ENCODE measurements around the gene AQP4.

AQP4 gene

GRCh38 chr18:26826656-26827235, 38.8 kb downstream of the AQP4 start:
- Histone ChIP-seq H3K18ac (ENCODE audit: low read length) (no peak overlapping the region), H2AFZ (ENCODE audit: insufficient read depth, low read length, poor library complexity) (no peak overlapping the region), H2BK5ac (ENCODE audit: low read depth, low read length, poor library complexity) (no peak overlapping the region), H3K36me3 (ENCODE audit: control insufficient read depth in 1 of 2, insufficient read depth in 2 of 2, low read length in 2 of 2) (no peaks in the 10 kb centered on the region), H4K8ac (ENCODE audit: low read depth, low read length) (no peak overlapping the region), H3K9ac (ENCODE audit: low read length) (no peak overlapping the region), H3K14ac (ENCODE audit: low read length) (no peak overlapping the region), H3K27ac (ENCODE audit: low read depth, low read length) (no peak overlapping the region), H3K4ac (ENCODE audit: low read depth, low read length) (no peak overlapping the region), H4K91ac (ENCODE audit: low read depth, low read length) (no peak overlapping the region), H3K27me3 (ENCODE audit: insufficient read depth, low read length) (no peaks in the 10 kb centered on the region), H3K4me1 (ENCODE audit: control insufficient read depth in 1 of 2, insufficient read depth in 2 of 2, low read length in 2 of 2) (no peaks in the 10 kb centered on the region), H4K12ac (ENCODE audit: low read depth, low read length) (no peak overlapping the region), H3K23ac (ENCODE audit: low read length) (no peak overlapping the region), H3K4me2 (ENCODE audit: low read length) (no peak overlapping the region), H2AK5ac (ENCODE audit: low read length) (no peak overlapping the region), H2BK120ac (ENCODE audit: insufficient read depth, low read length, poor library complexity) (no peak overlapping the region), H3K4me3 (ENCODE audit: low read depth, low read length) (no peak overlapping the region), H3K79me1 (ENCODE audit: low read length) (no peaks in the 10 kb centered on the region), H2BK12ac (ENCODE audit: low read length) (no peak overlapping the region), H3K9me3 (ENCODE audit: insufficient read depth, low read depth, low read length) (no peaks in the 10 kb centered on the region), H3K79me2 (ENCODE audit: control insufficient read depth, insufficient read depth, low read length, poor library complexity) (no peaks in the 10 kb centered on the region)
- no CpG with 5 or more reads among the region's 6 CpGs for WGBS (ENCODE audit: extremely low coverage, insufficient coverage, insufficient read length)
- DNase-seq, result no peak

- H3K23ac ChIP-seq (ENCODE audit: low read length), result no peak overlapping the region
- H4K12ac ChIP-seq (ENCODE audit: low read depth, low read length), result no peak overlapping the region
- no peaks in the 10 kb centered on the region for H3K4me1 ChIP-seq (ENCODE audit: control insufficient read depth in 1 of 2, insufficient read depth in 2 of 2, low read length in 2 of 2)
- H3K4ac ChIP-seq (ENCODE audit: low read depth, low read length), result no peak overlapping the region
- no peak overlapping the region for H3K14ac ChIP-seq (ENCODE audit: low read length)
- H3K79me1 ChIP-seq (ENCODE audit: low read length), result no peaks in the 10 kb centered on the region
- H3K4me3 ChIP-seq (ENCODE audit: low read depth, low read length), result no peak overlapping the region
- DNase-seq, result no peak
- H3K9ac ChIP-seq (ENCODE audit: low read length), result no peak overlapping the region
- H2BK120ac ChIP-seq (ENCODE audit: insufficient read depth, low read length, poor library complexity), result no peak overlapping the region
- H2AFZ ChIP-seq (ENCODE audit: insufficient read depth, low read length, poor library complexity), result no peak overlapping the region
- no peak overlapping the region for H2BK12ac ChIP-seq (ENCODE audit: low read length)
- H3K36me3 ChIP-seq (ENCODE audit: control insufficient read depth in 1 of 2, insufficient read depth in 2 of 2, low read length in 2 of 2), result no peaks in the 10 kb centered on the region
- no peaks in the 10 kb centered on the region for H3K27me3 ChIP-seq (ENCODE audit: insufficient read depth, low read length)
- no peak overlapping the region for H4K91ac ChIP-seq (ENCODE audit: low read depth, low read length)
- no peak overlapping the region for H2BK5ac ChIP-seq (ENCODE audit: low read depth, low read length, poor library complexity)
- no peak overlapping the region for H2AK5ac ChIP-seq (ENCODE audit: low read length)
- no peak overlapping the region for H3K27ac ChIP-seq (ENCODE audit: low read depth, low read length)
- H3K9me3 ChIP-seq (ENCODE audit: insufficient read depth, low read depth, low read length), result no peaks in the 10 kb centered on the region
- H3K79me2 ChIP-seq (ENCODE audit: control insufficient read depth, insufficient read depth, low read length, poor library complexity), result no peaks in the 10 kb centered on the region
- no peak overlapping the region for H3K4me2 ChIP-seq (ENCODE audit: low read length)
- no peak overlapping the region for H4K8ac ChIP-seq (ENCODE audit: low read depth, low read length)
- no peak overlapping the region for H3K18ac ChIP-seq (ENCODE audit: low read length)
- no CpG with 5 or more reads among the region's 1 CpG for WGBS (ENCODE audit: extremely low coverage, insufficient coverage, insufficient read length)
Observed at GRCh38 chr18:26821181-26821580, 44.3 kb downstream of the AQP4 start.

- Histone ChIP-seq H3K4me1 (ENCODE audit: control insufficient read depth in 1 of 2, insufficient read depth in 2 of 2, low read length in 2 of 2) (no peaks in the 10 kb centered on the region), H3K9ac (ENCODE audit: low read length) (no peak overlapping the region), H4K12ac (ENCODE audit: low read depth, low read length) (no peak overlapping the region), H3K79me1 (ENCODE audit: low read length) (no peaks in the 10 kb centered on the region), H3K14ac (ENCODE audit: low read length) (no peak overlapping the region), H2AFZ (ENCODE audit: insufficient read depth, low read length, poor library complexity) (no peak overlapping the region), H3K4ac (ENCODE audit: low read depth, low read length) (no peak overlapping the region), H3K18ac (ENCODE audit: low read length) (no peak overlapping the region), H3K23ac (ENCODE audit: low read length) (no peak overlapping the region), H3K27me3 (ENCODE audit: insufficient read depth, low read length) (no peaks in the 10 kb centered on the region), H4K8ac (ENCODE audit: low read depth, low read length) (no peak overlapping the region), H3K79me2 (ENCODE audit: control insufficient read depth, insufficient read depth, low read length, poor library complexity) (no peaks in the 10 kb centered on the region), H3K4me2 (ENCODE audit: low read length) (no peak overlapping the region), H3K9me3 (ENCODE audit: insufficient read depth, low read depth, low read length) (no peaks in the 10 kb centered on the region), H4K91ac (ENCODE audit: low read depth, low read length) (no peak overlapping the region), H2AK5ac (ENCODE audit: low read length) (no peak overlapping the region), H3K36me3 (ENCODE audit: control insufficient read depth in 1 of 2, insufficient read depth in 2 of 2, low read length in 2 of 2) (no peaks in the 10 kb centered on the region), H3K27ac (ENCODE audit: low read depth, low read length) (no peak overlapping the region), H2BK120ac (ENCODE audit: insufficient read depth, low read length, poor library complexity) (no peak overlapping the region), H2BK5ac (ENCODE audit: low read depth, low read length, poor library complexity) (no peak overlapping the region), H3K4me3 (ENCODE audit: low read depth, low read length) (no peak overlapping the region), H2BK12ac (ENCODE audit: low read length) (no peak overlapping the region)
- no CpG with 5 or more reads among the region's 1 CpG for WGBS (ENCODE audit: extremely low coverage, insufficient coverage, insufficient read length)
- no peak for DNase-seq
Observed at GRCh38 chr18:26819046-26819445, 46.5 kb downstream of the AQP4 start.

- H2BK12ac ChIP-seq (ENCODE audit: low read length), result no peak overlapping the region
- no peaks in the 10 kb centered on the region for H3K27me3 ChIP-seq (ENCODE audit: insufficient read depth, low read length)
- H3K9me3 ChIP-seq (ENCODE audit: insufficient read depth, low read depth, low read length), result no peaks in the 10 kb centered on the region
- H3K4me1 ChIP-seq (ENCODE audit: control insufficient read depth in 1 of 2, insufficient read depth in 2 of 2, low read length in 2 of 2), result no peaks in the 10 kb centered on the region
- no peak overlapping the region for H3K4me2 ChIP-seq (ENCODE audit: low read length)
- no peaks in the 10 kb centered on the region for H3K36me3 ChIP-seq (ENCODE audit: control insufficient read depth in 1 of 2, insufficient read depth in 2 of 2, low read length in 2 of 2)
- no peak overlapping the region for H3K27ac ChIP-seq (ENCODE audit: low read depth, low read length)
- H4K91ac ChIP-seq (ENCODE audit: low read depth, low read length), result no peak overlapping the region
- H4K12ac ChIP-seq (ENCODE audit: low read depth, low read length), result no peak overlapping the region
- H3K18ac ChIP-seq (ENCODE audit: low read length), result no peak overlapping the region
- no peak for DNase-seq
- H2BK120ac ChIP-seq (ENCODE audit: insufficient read depth, low read length, poor library complexity), result no peak overlapping the region
- H3K4ac ChIP-seq (ENCODE audit: low read depth, low read length), result no peak overlapping the region
- H3K14ac ChIP-seq (ENCODE audit: low read length), result no peak overlapping the region
- no peak overlapping the region for H3K9ac ChIP-seq (ENCODE audit: low read length)
- no peaks in the 10 kb centered on the region for H3K79me1 ChIP-seq (ENCODE audit: low read length)
- H3K79me2 ChIP-seq (ENCODE audit: control insufficient read depth, insufficient read depth, low read length, poor library complexity), result no peaks in the 10 kb centered on the region
- H2AK5ac ChIP-seq (ENCODE audit: low read length), result no peak overlapping the region
- H4K8ac ChIP-seq (ENCODE audit: low read depth, low read length), result no peak overlapping the region
- H2AFZ ChIP-seq (ENCODE audit: insufficient read depth, low read length, poor library complexity), result no peak overlapping the region
- no peak overlapping the region for H3K23ac ChIP-seq (ENCODE audit: low read length)
- no peak overlapping the region for H3K4me3 ChIP-seq (ENCODE audit: low read depth, low read length)
- H2BK5ac ChIP-seq (ENCODE audit: low read depth, low read length, poor library complexity), result no peak overlapping the region
- WGBS (ENCODE audit: extremely low coverage, insufficient coverage, insufficient read length), result no CpG with 5 or more reads among the region's 1 CpG
Observed at GRCh38 chr18:26818461-26818860, 47.0 kb downstream of the AQP4 start.
